HEK293 (cell line): ENCODE data around the gene DCTN5.

Experiments
- CTCF ChIA-PET: fragments of 350-600 bp; formaldehyde crosslinking; extraction: SDS; loops from one replicate; lab custom pipeline; 2021; ENCODE audit warnings: antibody characterized with exemption; lab: Yijun Ruan, JAX
- POLR2A ChIA-PET: fragments of 300-600 bp; formaldehyde crosslinking; extraction: SDS; loops from one replicate; lab custom pipeline; 2020; ENCODE audit warnings: antibody characterized with exemption, inconsistent platforms; lab: Yijun Ruan, JAX
- H3K27ac ChIP-seq: fragments of 200-500 bp; sonication (Bioruptor generic); 2 replicates; pipeline ENCODE4 v1.5.1; 2014; ENCODE audit warnings: low read depth, low read length, control low read depth, inconsistent platforms; ENCODE audit errors: extremely low read depth
- H3K36me3 ChIP-seq, 2 experiments: fragments of 200-500 bp in 1 of 2; sonication (Bioruptor generic) in 1 of 2; 1 replicate in 1 of 2; 2 replicates in 1 of 2; pipeline ENCODE4 v1.5.1; 2014 to 2017; ENCODE audit warnings: inconsistent platforms in 2 of 2, low read length in 2 of 2; ENCODE audit not compliant: control insufficient read depth in 2 of 2, insufficient read depth in 1 of 2
- H3K4me1 ChIP-seq: fragments of 200-500 bp; sonication (Bioruptor generic); 2 replicates; pipeline ENCODE4 v1.5.1; 2014; ENCODE audit warnings: mild to moderate bottlenecking, low read length, inconsistent platforms; ENCODE audit not compliant: control insufficient read depth, insufficient read depth
- H3K4me3 ChIP-seq: 2 replicates; pipeline ENCODE4 v1.5.1; 2011; ENCODE audit warnings: low read depth, mild to moderate bottlenecking, control low read depth, low read length, moderate library complexity
- H3K9me3 ChIP-seq: fragments of 200-500 bp; sonication (Bioruptor generic); 2 replicates; pipeline ENCODE4 v1.5.1; 2014; ENCODE audit warnings: low read depth, low read length, inconsistent platforms; ENCODE audit not compliant: control insufficient read depth, insufficient read depth
- AEBP2 ChIP-seq: fragments of 450-650 bp; formaldehyde crosslinking; IDR thresholded peaks from 2 replicates; pipeline ENCODE4 v1.5.1; 2016; ENCODE audit warnings: missing biosample characterization, missing genetic modification characterization, borderline replicate concordance
- GFI1B ChIP-seq: fragments of 450-650 bp; formaldehyde crosslinking; IDR thresholded peaks from 2 replicates; pipeline ENCODE4 v1.5.1; 2016; ENCODE audit warnings: missing biosample characterization, missing genetic modification characterization
- HOXD13 ChIP-seq: sonication (generic); formaldehyde crosslinking; IDR thresholded peaks from 2 replicates; pipeline ENCODE4 v1.8.0; 2022; ENCODE audit warnings: missing genetic modification reagents, borderline replicate concordance
- KLF8 ChIP-seq: fragments of 450-650 bp; formaldehyde crosslinking; IDR thresholded peaks from 2 replicates; pipeline ENCODE4 v1.5.1; 2016; ENCODE audit warnings: missing biosample characterization, missing genetic modification characterization
- ZBTB48 ChIP-seq: fragments of 450-650 bp; formaldehyde crosslinking; IDR thresholded peaks from 2 replicates; pipeline ENCODE4 v1.5.1; 2016; ENCODE audit warnings: missing biosample characterization, missing genetic modification characterization
- ZNF121 ChIP-seq: fragments of 450-650 bp; formaldehyde crosslinking; IDR thresholded peaks from 2 replicates; pipeline ENCODE4 v1.5.1; 2016; ENCODE audit warnings: missing biosample characterization, missing genetic modification characterization
- ZNF350 ChIP-seq: fragments of 450-650 bp; formaldehyde crosslinking; IDR thresholded peaks from 2 replicates; pipeline ENCODE4 v1.5.0; 2017; ENCODE audit warnings: missing biosample characterization, mild to moderate bottlenecking, missing genetic modification characterization
- ZNF600 ChIP-seq: fragments of 450-650 bp; formaldehyde crosslinking; IDR thresholded peaks from 2 replicates; pipeline ENCODE4 v1.5.1; 2016; ENCODE audit warnings: missing biosample characterization, missing genetic modification characterization
- ZNF776 ChIP-seq: fragments of 450-650 bp; formaldehyde crosslinking; IDR thresholded peaks from 2 replicates; pipeline ENCODE4 v1.5.0; 2017; ENCODE audit warnings: missing biosample characterization, missing genetic modification characterization, borderline replicate concordance
- ZNF791 ChIP-seq: fragments of 450-650 bp; formaldehyde crosslinking; IDR thresholded peaks from 2 replicates; pipeline ENCODE4 v1.5.1; 2016; ENCODE audit warnings: missing biosample characterization, missing genetic modification characterization
- TF ChIP-seq, protein P1 (sequence below): fragments of 450-650 bp; formaldehyde crosslinking; IDR thresholded peaks from 2 replicates; pipeline ENCODE4 v1.5.1; 2017; ENCODE audit warnings: missing biosample characterization, missing genetic modification characterization

The DCTN5 gene

DNA sequence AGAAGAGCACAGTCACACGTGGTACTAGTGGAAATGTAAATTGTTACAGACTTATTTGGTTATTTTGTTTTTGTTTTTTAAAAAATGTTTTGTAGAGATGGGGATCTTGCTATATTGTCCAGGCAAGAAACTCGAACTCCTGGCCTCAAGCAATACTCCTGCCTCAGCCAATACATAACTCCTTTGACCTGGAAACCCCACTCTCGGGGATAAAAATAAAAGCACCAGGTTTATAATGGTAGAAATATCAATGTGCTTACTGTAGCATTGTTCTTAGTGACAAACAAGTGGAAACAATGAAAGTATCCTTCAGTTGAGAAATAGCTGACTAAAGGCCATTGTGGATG lies 83.5 kb downstream of the DCTN5 start (continued):
- TF ChIP-seq, protein P1, sequence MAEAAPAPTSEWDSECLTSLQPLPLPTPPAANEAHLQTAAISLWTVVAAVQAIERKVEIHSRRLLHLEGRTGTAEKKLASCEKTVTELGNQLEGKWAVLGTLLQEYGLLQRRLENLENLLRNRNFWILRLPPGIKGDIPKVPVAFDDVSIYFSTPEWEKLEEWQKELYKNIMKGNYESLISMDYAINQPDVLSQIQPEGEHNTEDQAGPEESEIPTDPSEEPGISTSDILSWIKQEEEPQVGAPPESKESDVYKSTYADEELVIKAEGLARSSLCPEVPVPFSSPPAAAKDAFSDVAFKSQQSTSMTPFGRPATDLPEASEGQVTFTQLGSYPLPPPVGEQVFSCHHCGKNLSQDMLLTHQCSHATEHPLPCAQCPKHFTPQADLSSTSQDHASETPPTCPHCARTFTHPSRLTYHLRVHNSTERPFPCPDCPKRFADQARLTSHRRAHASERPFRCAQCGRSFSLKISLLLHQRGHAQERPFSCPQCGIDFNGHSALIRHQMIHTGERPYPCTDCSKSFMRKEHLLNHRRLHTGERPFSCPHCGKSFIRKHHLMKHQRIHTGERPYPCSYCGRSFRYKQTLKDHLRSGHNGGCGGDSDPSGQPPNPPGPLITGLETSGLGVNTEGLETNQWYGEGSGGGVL (tag by site-specific recombination), result no peak
- TF ChIP-seq ZNF791 (tag by site-specific recombination), result no peak
- TF ChIP-seq GFI1B, result no peak
- TF ChIP-seq ZBTB48 (tag by site-specific recombination), result no peak
- TF ChIP-seq ZNF600 (tag by site-specific recombination), result no peak

- ChIA-PET POLR2A (no interaction called here), CTCF (interaction anchor here (0.5 to 1.9 kb wide), 8 partner anchors 17 to 674 kb away, joined by 3 to 5 read pairs (median 4); partner anchors contain the start of gene PLK1)
- no peak overlapping the region for H3K27ac ChIP-seq
- no peaks in the 10 kb centered on the region for H3K4me1 ChIP-seq
- no peaks in the 10 kb centered on the region for H3K9me3 ChIP-seq
- TF ChIP-seq AEBP2, result no peak
- TF ChIP-seq ZNF121, result no peak
- TF ChIP-seq HOXD13, result no peak
- no peak for TF ChIP-seq ZNF350 (tag by site-specific recombination)
- TF ChIP-seq KLF8, result no peak
- no peak for TF ChIP-seq ZNF776 (tag by site-specific recombination)
- H3K4me3 ChIP-seq, result no peak overlapping the region
- no peaks in the 10 kb centered on the region for H3K36me3 ChIP-seq
These were observed 85.4 kb downstream of the DCTN5 start for GRCh38 chr16:23726710-23727109.
